Measurements from ENCODE around the gene APP.
"Not testable (repeated sequence)": the region's sequence is repeated elsewhere in the genome, so short reads cannot be mapped to it uniquely, and the experiment has no call there.

The APP gene

DNA sequence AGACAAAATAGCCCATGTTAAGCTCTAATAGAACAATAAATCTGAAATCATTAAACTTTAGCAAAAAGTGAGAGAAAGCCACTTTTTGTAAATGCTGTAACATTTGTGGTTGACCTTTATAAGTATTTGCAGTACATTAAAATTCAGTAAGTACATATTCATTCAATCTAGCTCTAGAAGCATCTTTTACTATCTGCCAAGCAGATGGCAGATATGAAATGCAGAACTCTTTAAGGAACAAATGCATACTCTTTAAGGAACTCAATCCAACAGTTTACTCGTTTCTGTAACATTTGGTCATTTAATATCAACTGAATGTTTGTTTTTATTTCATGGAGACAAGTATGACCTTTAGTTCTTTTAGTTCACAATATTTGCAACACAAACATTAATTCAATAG is 150.1 kb downstream of the APP start:
- no peaks in the 10 kb centered on the region for H3K79me2 ChIP-seq (ENCODE audit: insufficient read depth, low read length)
- H3K27ac ChIP-seq (ENCODE audit: low read depth, low read length, poor library complexity, severe bottlenecking): no peak overlapping the region
- H3K4me2 ChIP-seq (ENCODE audit: low read length): no peak overlapping the region
- no peak for TF ChIP-seq EZH2 (IDR thresholded peaks at IDR 0.05; ENCODE audit: borderline replicate concordance, low read length)
- no peaks in the 10 kb centered on the region for H3K4me1 ChIP-seq (ENCODE audit: insufficient read depth, low read length, severe bottlenecking)
- H3K9ac ChIP-seq (ENCODE audit: low read length): no peak overlapping the region
- H3K4me3 ChIP-seq (ENCODE audit: low read depth, low read length, poor library complexity, severe bottlenecking): no peak overlapping the region
- no peaks in the 10 kb centered on the region for H4K20me1 ChIP-seq (ENCODE audit: insufficient read depth, low read length)
- H3F3A ChIP-seq (ENCODE audit: insufficient read depth, low read length): no peaks in the 10 kb centered on the region
- no peaks in the 10 kb centered on the region for H3K36me3 ChIP-seq (ENCODE audit: insufficient read depth, low read length)
- H3K9me3 ChIP-seq (ENCODE audit: low read length): no peaks in the 10 kb centered on the region
- no peaks in the 10 kb centered on the region for H3K27me3 ChIP-seq (ENCODE audit: insufficient read depth, low read length)
- H3K9me2 ChIP-seq (ENCODE audit: low read depth, low read length): no peaks in the 10 kb centered on the region
- no peak overlapping the region for H2AFZ ChIP-seq (ENCODE audit: low read length)

DNA sequence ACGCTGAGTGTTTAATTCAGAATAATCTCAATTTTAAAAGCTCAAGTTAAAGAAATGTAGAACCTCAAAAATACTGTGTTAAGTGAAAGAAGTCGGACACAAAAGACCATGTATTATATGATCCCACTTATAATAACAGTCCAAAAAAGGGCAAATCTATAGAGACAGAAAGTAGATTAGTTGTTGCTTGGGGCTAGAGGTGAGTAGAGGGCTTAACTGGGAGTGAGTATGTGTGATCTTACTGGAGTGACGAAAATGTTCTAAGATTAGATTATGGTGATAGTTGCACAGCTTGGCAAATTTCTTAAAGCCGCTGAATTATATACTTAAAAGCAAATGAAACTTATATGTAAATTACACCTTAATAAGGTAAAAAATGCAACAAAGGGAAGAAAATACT is 150.5 kb downstream of the APP start:
- no peaks in the 10 kb centered on the region for H3K36me3 ChIP-seq (ENCODE audit: insufficient read depth, low read length)
- no peak overlapping the region for H3K4me2 ChIP-seq (ENCODE audit: low read length)
- no peaks in the 10 kb centered on the region for H3K9me3 ChIP-seq (ENCODE audit: low read length)
- H3K27ac ChIP-seq (ENCODE audit: low read depth, low read length, poor library complexity, severe bottlenecking): no peak overlapping the region
- H3K4me3 ChIP-seq (ENCODE audit: low read depth, low read length, poor library complexity, severe bottlenecking): no peak overlapping the region
- no peak overlapping the region for H2AFZ ChIP-seq (ENCODE audit: low read length)
- no peaks in the 10 kb centered on the region for H3K79me2 ChIP-seq (ENCODE audit: insufficient read depth, low read length)
- TF ChIP-seq, protein P1, sequence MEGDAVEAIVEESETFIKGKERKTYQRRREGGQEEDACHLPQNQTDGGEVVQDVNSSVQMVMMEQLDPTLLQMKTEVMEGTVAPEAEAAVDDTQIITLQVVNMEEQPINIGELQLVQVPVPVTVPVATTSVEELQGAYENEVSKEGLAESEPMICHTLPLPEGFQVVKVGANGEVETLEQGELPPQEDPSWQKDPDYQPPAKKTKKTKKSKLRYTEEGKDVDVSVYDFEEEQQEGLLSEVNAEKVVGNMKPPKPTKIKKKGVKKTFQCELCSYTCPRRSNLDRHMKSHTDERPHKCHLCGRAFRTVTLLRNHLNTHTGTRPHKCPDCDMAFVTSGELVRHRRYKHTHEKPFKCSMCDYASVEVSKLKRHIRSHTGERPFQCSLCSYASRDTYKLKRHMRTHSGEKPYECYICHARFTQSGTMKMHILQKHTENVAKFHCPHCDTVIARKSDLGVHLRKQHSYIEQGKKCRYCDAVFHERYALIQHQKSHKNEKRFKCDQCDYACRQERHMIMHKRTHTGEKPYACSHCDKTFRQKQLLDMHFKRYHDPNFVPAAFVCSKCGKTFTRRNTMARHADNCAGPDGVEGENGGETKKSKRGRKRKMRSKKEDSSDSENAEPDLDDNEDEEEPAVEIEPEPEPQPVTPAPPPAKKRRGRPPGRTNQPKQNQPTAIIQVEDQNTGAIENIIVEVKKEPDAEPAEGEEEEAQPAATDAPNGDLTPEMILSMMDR (IDR thresholded peaks at IDR 0.05; ENCODE audit: low read length): no peak
- TF ChIP-seq EZH2 (IDR thresholded peaks at IDR 0.05; ENCODE audit: borderline replicate concordance, low read length): no peak
- H4K20me1 ChIP-seq (ENCODE audit: insufficient read depth, low read length): no peaks in the 10 kb centered on the region
- no peaks in the 10 kb centered on the region for H3K9me2 ChIP-seq (ENCODE audit: low read depth, low read length)
- no peaks in the 10 kb centered on the region for H3K4me1 ChIP-seq (ENCODE audit: insufficient read depth, low read length, severe bottlenecking)
- H3K27me3 ChIP-seq (ENCODE audit: insufficient read depth, low read length): no peaks in the 10 kb centered on the region
- no peaks in the 10 kb centered on the region for H3F3A ChIP-seq (ENCODE audit: insufficient read depth, low read length)
- no peak overlapping the region for H3K9ac ChIP-seq (ENCODE audit: low read length)

DNA sequence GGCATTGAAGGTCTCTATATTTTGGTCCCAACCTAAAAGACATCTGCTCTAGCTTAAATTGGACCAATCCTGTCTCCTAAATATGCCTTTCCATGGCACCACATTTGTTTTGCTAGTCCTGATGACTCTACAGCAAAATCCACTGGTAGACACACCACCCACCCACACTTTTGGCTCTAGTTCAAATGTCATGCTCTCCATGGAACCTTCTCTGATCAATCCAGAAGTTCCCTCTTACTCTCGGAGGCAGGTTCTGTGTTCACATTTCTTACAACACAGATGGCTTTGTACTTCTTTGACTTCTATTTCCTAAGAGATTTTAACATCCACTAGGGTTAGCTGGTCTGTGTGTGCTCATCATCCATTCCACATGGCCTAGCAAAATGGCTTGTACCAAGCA is 151.3 kb downstream of the APP start:
- Histone ChIP-seq H3K9me2 (ENCODE audit: low read depth, low read length) (no peaks in the 10 kb centered on the region), H3K4me1 (ENCODE audit: insufficient read depth, low read length, severe bottlenecking) (no peaks in the 10 kb centered on the region), H3K4me3 (ENCODE audit: low read depth, low read length, poor library complexity, severe bottlenecking) (no peak overlapping the region), H3K79me2 (ENCODE audit: insufficient read depth, low read length) (no peaks in the 10 kb centered on the region), H3F3A (ENCODE audit: insufficient read depth, low read length) (no peaks in the 10 kb centered on the region), H3K27ac (ENCODE audit: low read depth, low read length, poor library complexity, severe bottlenecking) (no peak overlapping the region), H3K36me3 (ENCODE audit: insufficient read depth, low read length) (no peaks in the 10 kb centered on the region), H3K4me2 (ENCODE audit: low read length) (no peak overlapping the region), H3K9ac (ENCODE audit: low read length) (no peak overlapping the region), H3K27me3 (ENCODE audit: insufficient read depth, low read length) (no peaks in the 10 kb centered on the region), H4K20me1 (ENCODE audit: insufficient read depth, low read length) (no peaks in the 10 kb centered on the region), H3K9me3 (ENCODE audit: low read length) (no peaks in the 10 kb centered on the region), H2AFZ (ENCODE audit: low read length) (no peak overlapping the region)
- TF ChIP-seq, protein P1 (IDR thresholded peaks at IDR 0.05; ENCODE audit: low read length): no peak
- no peak for TF ChIP-seq EZH2 (IDR thresholded peaks at IDR 0.05; ENCODE audit: borderline replicate concordance, low read length)

DNA sequence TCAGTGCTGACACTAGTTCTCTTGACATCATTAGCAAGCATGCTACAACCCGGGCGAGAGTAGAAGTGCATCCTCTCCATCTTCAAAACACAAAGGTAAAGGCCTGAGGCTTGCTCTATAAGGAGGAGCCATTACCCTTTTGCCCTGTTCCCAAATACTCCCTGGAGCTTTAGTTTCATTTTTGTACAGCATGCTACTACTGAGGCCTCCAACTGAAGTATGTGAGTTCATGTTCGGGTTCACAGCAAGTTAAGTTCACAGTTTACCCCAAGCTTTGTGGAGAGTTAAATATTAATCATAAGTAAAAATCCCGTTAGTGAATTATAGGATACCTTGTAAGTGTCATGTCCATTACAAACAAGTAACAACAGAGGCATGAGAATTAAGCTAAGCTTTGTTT is 156.6 kb downstream of the APP start:
- H3K4me3 ChIP-seq (ENCODE audit: low read depth, low read length, poor library complexity, severe bottlenecking): no peak overlapping the region
- no peaks in the 10 kb centered on the region for H3K27me3 ChIP-seq (ENCODE audit: insufficient read depth, low read length)
- H3K4me2 ChIP-seq (ENCODE audit: low read length): no peak overlapping the region
- H2AFZ ChIP-seq (ENCODE audit: low read length): no peak overlapping the region
- H4K20me1 ChIP-seq (ENCODE audit: insufficient read depth, low read length): no peaks in the 10 kb centered on the region
- no peaks in the 10 kb centered on the region for H3K9me2 ChIP-seq (ENCODE audit: low read depth, low read length)
- H3K36me3 ChIP-seq (ENCODE audit: insufficient read depth, low read length): no peaks in the 10 kb centered on the region
- no peak overlapping the region for H3K27ac ChIP-seq (ENCODE audit: low read depth, low read length, poor library complexity, severe bottlenecking)
- no peaks in the 10 kb centered on the region for H3K9me3 ChIP-seq (ENCODE audit: low read length)
- no peak for TF ChIP-seq EZH2 (IDR thresholded peaks at IDR 0.05; ENCODE audit: borderline replicate concordance, low read length)
- TF ChIP-seq, protein P1 (IDR thresholded peaks at IDR 0.05; ENCODE audit: low read length): no peak
- no peak overlapping the region for H3K9ac ChIP-seq (ENCODE audit: low read length)
- H3K79me2 ChIP-seq (ENCODE audit: insufficient read depth, low read length): no peaks in the 10 kb centered on the region
- no peaks in the 10 kb centered on the region for H3F3A ChIP-seq (ENCODE audit: insufficient read depth, low read length)
- H3K4me1 ChIP-seq (ENCODE audit: insufficient read depth, low read length, severe bottlenecking): no peaks in the 10 kb centered on the region

DNA sequence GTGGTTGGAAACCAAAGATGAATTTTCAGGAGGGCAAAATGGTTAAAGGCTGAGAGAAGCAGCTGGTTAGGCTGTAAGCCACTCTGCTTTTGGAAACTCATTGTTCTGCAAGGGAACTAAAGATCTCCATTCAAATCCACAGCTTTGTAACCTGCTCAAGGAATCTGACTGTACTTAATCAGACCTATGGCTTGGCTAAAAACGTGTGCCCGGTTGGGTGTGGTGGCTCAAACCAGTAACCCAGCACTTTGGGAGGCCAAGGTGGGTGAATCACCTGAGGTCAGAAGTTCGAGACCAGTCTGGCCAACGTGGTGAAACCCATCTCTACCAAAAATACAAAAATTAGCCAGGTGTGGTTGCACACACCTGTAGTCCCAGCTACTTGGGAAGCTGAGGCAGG is 158.1 kb downstream of the APP start:
- not testable (repeated sequence) for H3K79me2 ChIP-seq (ENCODE audit: insufficient read depth, low read length); H3K4me3 ChIP-seq (ENCODE audit: low read depth, low read length, poor library complexity, severe bottlenecking); H3K9ac ChIP-seq (ENCODE audit: low read length); H3K4me1 ChIP-seq (ENCODE audit: insufficient read depth, low read length, severe bottlenecking); H3K27ac ChIP-seq (ENCODE audit: low read depth, low read length, poor library complexity, severe bottlenecking); H3F3A ChIP-seq (ENCODE audit: insufficient read depth, low read length); H3K36me3 ChIP-seq (ENCODE audit: insufficient read depth, low read length); H4K20me1 ChIP-seq (ENCODE audit: insufficient read depth, low read length); H2AFZ ChIP-seq (ENCODE audit: low read length); H3K9me3 ChIP-seq (ENCODE audit: low read length); H3K9me2 ChIP-seq (ENCODE audit: low read depth, low read length); H3K4me2 ChIP-seq (ENCODE audit: low read length); H3K27me3 ChIP-seq (ENCODE audit: insufficient read depth, low read length)
